SK-N-SH (cell line): ENCODE results near the gene CCDC87. TPM values are rescaled to one million over a fixed set of nuclear protein-coding genes. Genes with fewer than 3 reads are reported as not detected.
"Not testable (repeated sequence)": the region's sequence is repeated elsewhere in the genome, so short reads cannot be mapped to it uniquely, and the experiment has no call there.

Experiments used
- CTCF ChIA-PET: fragments of 300-600, 350-600 bp; formaldehyde crosslinking; extraction: SDS; loops from one replicate; lab custom pipeline; 2021; lab: Yijun Ruan, JAX
- POLR2A ChIA-PET: fragments of 350-600 bp; sonication (Branson Sonifier 250); formaldehyde crosslinking; extraction: SDS; loops from one replicate; lab custom pipeline; 2020; ENCODE audit warnings: antibody characterized with exemption, inconsistent platforms; lab: Yijun Ruan, JAX
- DNase-seq: peaks from one replicate; pipeline ENCODE4 v3.0.0; 2012
- H2AFZ ChIP-seq: fragments of 200-600 bp; sonication (generic); 2 replicates; pipeline ENCODE4 v1.8.1; 2016; ENCODE audit warnings: antibody characterized with exemption, mild to moderate bottlenecking, low read depth
- H3F3A ChIP-seq: fragments of 200-600 bp; sonication (generic); replicated peaks from 2 replicates; pipeline ENCODE3; 2016; ENCODE audit warnings: antibody characterized with exemption, mild to moderate bottlenecking; ENCODE audit not compliant: insufficient read depth
- H3K27ac ChIP-seq, 2 experiments: fragments of 200-500 bp in 1 of 2; fragments of 200-600 bp in 1 of 2; sonication (Bioruptor generic) in 1 of 2; sonication (generic), shearing (Covaris generic) in 1 of 2; 2 replicates each; pipeline versions ENCODE4 v1.5.1 to v1.6.1; 2014 to 2016; ENCODE audit warnings: low read depth in 2 of 2, inconsistent platforms in 1 of 2, low read length in 1 of 2, mild to moderate bottlenecking in 1 of 2, mixed read lengths in 1 of 2
- H3K27me3 ChIP-seq: fragments of 200-600 bp; sonication (generic), shearing (Covaris generic); 2 replicates; pipeline ENCODE4 v1.6.1; 2016; ENCODE audit warnings: mixed run types; ENCODE audit not compliant: insufficient read depth
- H3K36me3 ChIP-seq, 2 experiments: fragments of 200-500 bp in 1 of 2; fragments of 200-600 bp in 1 of 2; sonication (Bioruptor generic) in 1 of 2; sonication (generic) in 1 of 2; replicated peaks in 1 of 2; 2 replicates each; pipeline versions ENCODE3 to v1.5.1; 2014 to 2016; ENCODE audit warnings: low read length in 1 of 2, mild to moderate bottlenecking in 1 of 2; ENCODE audit not compliant: insufficient read depth in 2 of 2, control insufficient read depth in 1 of 2
- H3K4me1 ChIP-seq, 2 experiments: fragments of 200-500 bp in 1 of 2; fragments of 200-600 bp in 1 of 2; sonication (Bioruptor generic) in 1 of 2; sonication (generic), shearing (Covaris generic) in 1 of 2; 2 replicates each; pipeline versions ENCODE4 v1.5.1 to v1.6.1; 2014 to 2016; ENCODE audit warnings: low read depth in 1 of 2, low read length in 1 of 2, mixed run types in 1 of 2; ENCODE audit not compliant: insufficient read depth in 2 of 2, control insufficient read depth in 1 of 2
- H3K4me2 ChIP-seq: fragments of 200-600 bp; sonication (generic), shearing (Covaris generic); 2 replicates; pipeline ENCODE4 v1.6.1; 2017; ENCODE audit warnings: mixed run types
- H3K4me3 ChIP-seq, 2 experiments: fragments of 200-500 bp in 1 of 2; fragments of 200-600 bp in 1 of 2; sonication (Bioruptor generic) in 1 of 2; sonication (generic), shearing (Covaris generic) in 1 of 2; 2 replicates each; pipeline versions ENCODE4 v1.5.1 to v1.8.1; 2014 to 2016; ENCODE audit warnings: low read depth in 2 of 2, inconsistent platforms in 1 of 2, low read length in 1 of 2, mild to moderate bottlenecking in 1 of 2, mixed read lengths in 1 of 2, moderate library complexity in 1 of 2
- H3K79me2 ChIP-seq: fragments of 200-600 bp; sonication (generic); 2 replicates; pipeline ENCODE4 v1.8.1; 2017; ENCODE audit warnings: mild to moderate bottlenecking; ENCODE audit not compliant: insufficient read depth
- H3K9ac ChIP-seq: fragments of 200-600 bp; sonication (generic); 2 replicates; pipeline ENCODE4 v1.6.1; 2017; ENCODE audit warnings: mixed run types
- H3K9me2 ChIP-seq: fragments of 200-600 bp; sonication (generic); 2 replicates; pipeline ENCODE4 v1.6.1; 2017; ENCODE audit warnings: mixed run types
- H3K9me3 ChIP-seq: fragments of 200-600 bp; sonication (generic); 2 replicates; pipeline ENCODE4 v1.6.1; 2017; ENCODE audit warnings: mixed run types, mild to moderate bottlenecking, moderate library complexity
- H4K20me1 ChIP-seq: fragments of 200-600 bp; sonication (generic); 2 replicates; pipeline ENCODE4 v1.6.1; 2017; ENCODE audit warnings: mild to moderate bottlenecking, mixed run types; ENCODE audit not compliant: insufficient read depth
- CTCF ChIP-seq: fragments of 200-600 bp; sonication (generic); IDR thresholded peaks from 2 replicates; pipeline ENCODE4 v1.6.1; 2017; ENCODE audit warnings: antibody characterized with exemption, mild to moderate bottlenecking, moderate library complexity
- EP300 ChIP-seq, 2 experiments: IDR thresholded peaks; 2 replicates each; pipeline versions ENCODE4 v1.4.0 to v1.6.1; 2012; ENCODE audit warnings: borderline replicate concordance in 1 of 2, low read depth in 1 of 2, low read length in 1 of 2
- EZH2phosphoT487 ChIP-seq: fragments of 200-600 bp; sonication (generic); IDR thresholded peaks from 2 replicates; pipeline ENCODE4 v1.6.1; 2017; ENCODE audit warnings: low read depth, mixed run types, mild to moderate bottlenecking, antibody characterized with exemption, moderate library complexity, borderline replicate concordance
- FOXJ3 ChIP-seq: sonication (generic); formaldehyde crosslinking; IDR thresholded peaks from 2 replicates; pipeline ENCODE4 v1.5.1; 2020; ENCODE audit warnings: mild to moderate bottlenecking, missing genetic modification reagents
- GATA2 ChIP-seq: sonication (generic); formaldehyde crosslinking; IDR thresholded peaks from 2 replicates; pipeline ENCODE4 v1.5.0; 2020; ENCODE audit warnings: mild to moderate bottlenecking, missing genetic modification reagents
- RCOR1 ChIP-seq: fragments of 150-350 bp; IDR thresholded peaks from 2 replicates; pipeline ENCODE4 v1.6.1; 2017; ENCODE audit warnings: antibody characterized with exemption, low read length
- SIN3A ChIP-seq: IDR thresholded peaks from 2 replicates; pipeline ENCODE4 v1.6.1; 2012; ENCODE audit warnings: low read depth, mild to moderate bottlenecking, low read length, moderate library complexity, borderline replicate concordance
- TAF1 ChIP-seq: IDR thresholded peaks from 2 replicates; pipeline ENCODE4 v1.6.1; 2012; ENCODE audit warnings: low read depth, mild to moderate bottlenecking, low read length, moderate library complexity, borderline replicate concordance
- YY1 ChIP-seq: IDR thresholded peaks from 2 replicates; pipeline ENCODE4 v1.4.0; 2012; ENCODE audit warnings: low read depth, mild to moderate bottlenecking
- WGBS: methylation state at CpG from one replicate; pipeline ENCODE4 v1.1.6; 2017; ENCODE audit warnings: low lambda C conversion rate; 5-methylcytosine and 5-hydroxymethylcytosine counted together
- polyA plus RNA-seq, 3 experiments: library from polyadenylated mRNA; depleted of rRNA; stranded (reverse); fragments of >200 nt; gene quantifications; 2 replicates each; pipeline ENCODE4 v1.2.3, GENCODE V29; 2012
- TF ChIP-seq, protein P1 (sequence below): IDR thresholded peaks from 2 replicates; pipeline ENCODE4 v1.6.1; 2012; ENCODE audit warnings: mild to moderate bottlenecking, low read depth, low read length, moderate library complexity
- TF ChIP-seq, protein P2 (sequence below): IDR thresholded peaks from 2 replicates; pipeline ENCODE4 v1.4.0; 2012; ENCODE audit warnings: low read depth, borderline replicate concordance

The CCDC87 gene
- polyA plus RNA-seq, 1 of the 3 experiments (the other 2 are of a cell fraction): 0.21 TPM

DNA sequence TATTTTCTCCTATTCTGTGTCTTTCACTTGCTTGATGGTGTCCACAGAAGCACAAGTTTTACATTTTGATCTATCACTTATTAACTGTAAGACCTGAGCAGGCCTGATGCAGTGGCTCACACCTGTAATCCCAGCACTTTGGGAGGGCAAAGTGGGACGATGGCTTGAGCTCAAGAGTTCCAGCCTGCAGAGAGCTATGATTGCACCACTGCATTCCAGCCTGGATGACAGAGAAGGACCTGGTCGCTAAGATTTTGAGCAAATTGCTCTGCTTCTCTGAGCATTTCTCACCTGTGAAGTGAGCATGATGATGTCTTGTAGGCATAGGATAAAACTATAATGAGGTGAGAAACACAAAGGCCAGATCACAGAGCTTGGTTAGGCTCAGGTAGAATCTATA, 6.7 kb downstream of the CCDC87 start:
- CTCF ChIA-PET: no interaction called here
- H3K9ac ChIP-seq: no peak overlapping the region
- no peak for TF ChIP-seq EP300 (IDR thresholded peaks at IDR 0.05; ENCODE audit: borderline replicate concordance in 1 of 2, low read depth in 1 of 2, low read length in 1 of 2)
- TF ChIP-seq, protein P1, sequence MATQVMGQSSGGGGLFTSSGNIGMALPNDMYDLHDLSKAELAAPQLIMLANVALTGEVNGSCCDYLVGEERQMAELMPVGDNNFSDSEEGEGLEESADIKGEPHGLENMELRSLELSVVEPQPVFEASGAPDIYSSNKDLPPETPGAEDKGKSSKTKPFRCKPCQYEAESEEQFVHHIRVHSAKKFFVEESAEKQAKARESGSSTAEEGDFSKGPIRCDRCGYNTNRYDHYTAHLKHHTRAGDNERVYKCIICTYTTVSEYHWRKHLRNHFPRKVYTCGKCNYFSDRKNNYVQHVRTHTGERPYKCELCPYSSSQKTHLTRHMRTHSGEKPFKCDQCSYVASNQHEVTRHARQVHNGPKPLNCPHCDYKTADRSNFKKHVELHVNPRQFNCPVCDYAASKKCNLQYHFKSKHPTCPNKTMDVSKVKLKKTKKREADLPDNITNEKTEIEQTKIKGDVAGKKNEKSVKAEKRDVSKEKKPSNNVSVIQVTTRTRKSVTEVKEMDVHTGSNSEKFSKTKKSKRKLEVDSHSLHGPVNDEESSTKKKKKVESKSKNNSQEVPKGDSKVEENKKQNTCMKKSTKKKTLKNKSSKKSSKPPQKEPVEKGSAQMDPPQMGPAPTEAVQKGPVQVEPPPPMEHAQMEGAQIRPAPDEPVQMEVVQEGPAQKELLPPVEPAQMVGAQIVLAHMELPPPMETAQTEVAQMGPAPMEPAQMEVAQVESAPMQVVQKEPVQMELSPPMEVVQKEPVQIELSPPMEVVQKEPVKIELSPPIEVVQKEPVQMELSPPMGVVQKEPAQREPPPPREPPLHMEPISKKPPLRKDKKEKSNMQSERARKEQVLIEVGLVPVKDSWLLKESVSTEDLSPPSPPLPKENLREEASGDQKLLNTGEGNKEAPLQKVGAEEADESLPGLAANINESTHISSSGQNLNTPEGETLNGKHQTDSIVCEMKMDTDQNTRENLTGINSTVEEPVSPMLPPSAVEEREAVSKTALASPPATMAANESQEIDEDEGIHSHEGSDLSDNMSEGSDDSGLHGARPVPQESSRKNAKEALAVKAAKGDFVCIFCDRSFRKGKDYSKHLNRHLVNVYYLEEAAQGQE: no peak
- TF ChIP-seq FOXJ3: no peak
- no peak for TF ChIP-seq TAF1
- no peak for TF ChIP-seq EZH2phosphoT487
- no peak for TF ChIP-seq CTCF
- TF ChIP-seq RCOR1: no peak
- TF ChIP-seq SIN3A: no peak
- TF ChIP-seq, protein P2, sequence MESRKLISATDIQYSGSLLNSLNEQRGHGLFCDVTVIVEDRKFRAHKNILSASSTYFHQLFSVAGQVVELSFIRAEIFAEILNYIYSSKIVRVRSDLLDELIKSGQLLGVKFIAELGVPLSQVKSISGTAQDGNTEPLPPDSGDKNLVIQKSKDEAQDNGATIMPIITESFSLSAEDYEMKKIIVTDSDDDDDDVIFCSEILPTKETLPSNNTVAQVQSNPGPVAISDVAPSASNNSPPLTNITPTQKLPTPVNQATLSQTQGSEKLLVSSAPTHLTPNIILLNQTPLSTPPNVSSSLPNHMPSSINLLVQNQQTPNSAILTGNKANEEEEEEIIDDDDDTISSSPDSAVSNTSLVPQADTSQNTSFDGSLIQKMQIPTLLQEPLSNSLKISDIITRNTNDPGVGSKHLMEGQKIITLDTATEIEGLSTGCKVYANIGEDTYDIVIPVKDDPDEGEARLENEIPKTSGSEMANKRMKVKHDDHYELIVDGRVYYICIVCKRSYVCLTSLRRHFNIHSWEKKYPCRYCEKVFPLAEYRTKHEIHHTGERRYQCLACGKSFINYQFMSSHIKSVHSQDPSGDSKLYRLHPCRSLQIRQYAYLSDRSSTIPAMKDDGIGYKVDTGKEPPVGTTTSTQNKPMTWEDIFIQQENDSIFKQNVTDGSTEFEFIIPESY: no peak
- TF ChIP-seq GATA2 (CRISPR knock-in tag): no peak
- TF ChIP-seq YY1: no peak
- DNase-seq: no peak
- H3K79me2 ChIP-seq: no peaks in the 10 kb centered on the region
- no peaks in the 10 kb centered on the region for H3K4me1 ChIP-seq
- 15% methylated on average over 2 of the region's 2 CpGs for WGBS
- no peaks in the 10 kb centered on the region for H3K9me2 ChIP-seq
- H3K36me3 ChIP-seq: no peaks in the 10 kb centered on the region
- H3K27me3 ChIP-seq: no peaks in the 10 kb centered on the region
- POLR2A ChIA-PET: no interaction called here
- no peaks in the 10 kb centered on the region for H3F3A ChIP-seq
- H3K9me3 ChIP-seq: no peaks in the 10 kb centered on the region
- no peak overlapping the region for H2AFZ ChIP-seq
- no peaks in the 10 kb centered on the region for H4K20me1 ChIP-seq
- H3K4me3 ChIP-seq: no peak overlapping the region
- no peak overlapping the region for H3K4me2 ChIP-seq
- no peak overlapping the region for H3K27ac ChIP-seq

GRCh38 chr11:66585447-66585846, 7.4 kb downstream of the CCDC87 start:
- H3K36me3 ChIP-seq, H2AFZ ChIP-seq, DNase-seq, POLR2A ChIA-PET, H3K9me3 ChIP-seq, H3K79me2 ChIP-seq, H3K4me3 ChIP-seq, H3F3A ChIP-seq, H4K20me1 ChIP-seq, H3K9me2 ChIP-seq, H3K4me1 ChIP-seq, H3K27me3 ChIP-seq, H3K9ac ChIP-seq, H3K4me2 ChIP-seq, H3K27ac ChIP-seq: not testable (repeated sequence)
- 54% methylated on average over 1 of the region's 1 CpG for WGBS
- CTCF ChIA-PET: interaction anchor here (5.1 kb wide), 1 partner anchor 93 kb away, joined by 30 read pairs; the partner anchor contains the start of gene RBM4B

GRCh38 chr11:66582565-66583147, 10.2 kb downstream of the CCDC87 start:
- H3F3A ChIP-seq, H3K27me3 ChIP-seq, H3K9me3 ChIP-seq, H2AFZ ChIP-seq, POLR2A ChIA-PET, H4K20me1 ChIP-seq, H3K36me3 ChIP-seq, H3K9me2 ChIP-seq, H3K9ac ChIP-seq, H3K27ac ChIP-seq, H3K79me2 ChIP-seq, H3K4me3 ChIP-seq, H3K4me1 ChIP-seq, DNase-seq, H3K4me2 ChIP-seq: not testable (repeated sequence)
- WGBS: 50% methylated on average over 3 of the region's 3 CpGs
- CTCF ChIA-PET: interaction anchor here (5.1 kb wide), 1 partner anchor 95 kb away, joined by 30 read pairs; the partner anchor contains the start of gene RBM4B
